Lower leg skin (tissue), 3 donors: Measurements from ENCODE around the gene IL1A.

ENCODE experiments used
- CTCF ChIP-seq, 3 donors: fragments of 450-650 bp; IDR thresholded peaks; one replicate each; pipeline ENCODE4 v1.5.1; 2016; ENCODE audit warnings: antibody characterized with exemption in 3 of 3, mild to moderate bottlenecking in 3 of 3, moderate library complexity in 2 of 3
- POLR2A ChIP-seq, 2 donors: fragments of 450-650 bp; IDR thresholded peaks; one replicate each; pipeline ENCODE4 v1.6.1; 2016 to 2017; ENCODE audit warnings: antibody characterized with exemption in 2 of 2, mild to moderate bottlenecking in 1 of 2, moderate library complexity in 1 of 2

GRCh38 chr2:112784199-112785189, at the start of gene IL1A:
- no peak for TF ChIP-seq CTCF (IDR thresholded peaks at IDR 0.05)
- no peak for TF ChIP-seq POLR2A (IDR thresholded peaks at IDR 0.05)
